ENCODE measurements around the gene GPC5. TPM values are rescaled to one million over a fixed set of nuclear protein-coding genes. Genes with fewer than 3 reads are reported as not detected.

The GPC5 gene
- total and polyA plus RNA-seq, 2 of the 13 experiments (the other 11 are each of a cell fraction or from before 2014, with no cell fraction given) = 0.02 to 0.07 TPM

- TF ChIP-seq SP4 (CRISPR knock-in tag; IDR thresholded peaks at IDR 0.05) (no peak), MIER2 (CRISPR knock-in tag; IDR thresholded peaks at IDR 0.05) (no peak), ZNF124 (CRISPR knock-in tag; IDR thresholded peaks at IDR 0.05) (no peak), CBFB (CRISPR knock-in tag; IDR thresholded peaks at IDR 0.05) (no peak), ZBTB34 (CRISPR knock-in tag; IDR thresholded peaks at IDR 0.05) (no peak)
Measured at GRCh38 chr13:92578358-92578757, 1179.9 kb downstream of the GPC5 start (continued).

GRCh38 chr13:92589955-92590354, 1191.5 kb downstream of the GPC5 start:
- Histone ChIP-seq H3K4me2 (ENCODE audit: low read depth, low read length) (no peak overlapping the region), H3K4me1 (ENCODE audit: insufficient read depth, low read length) (no peaks in the 10 kb centered on the region), H2AFZ (ENCODE audit: low read length) (no peak overlapping the region), H3K9ac (ENCODE audit: insufficient read depth, low read depth, low read length) (no peak overlapping the region), H3K9me3 (ENCODE audit: low read length) (no peaks in the 10 kb centered on the region), H3K27me3 (ENCODE audit: control insufficient read depth in 1 of 2, insufficient read depth in 2 of 2, low read length in 2 of 2) (no peaks in the 10 kb centered on the region), H4K20me1 (ENCODE audit: insufficient read depth, low read length) (no peaks in the 10 kb centered on the region), H3K79me2 (ENCODE audit: insufficient read depth, low read length) (no peaks in the 10 kb centered on the region), H3K4me3 (replicated peaks in 1 of 3; ENCODE audit: insufficient read depth in 1 of 3, low read depth in 2 of 3, low read length in 3 of 3) (no peak overlapping the region), H3K36me3 (replicated peaks in 1 of 2; ENCODE audit: control insufficient read depth in 1 of 2, insufficient read depth in 2 of 2, low read length in 2 of 2) (no peaks in the 10 kb centered on the region), H3K27ac (ENCODE audit: extremely low read length, insufficient read depth, low read length) (no peak overlapping the region)
- POLR2A ChIA-PET = no interaction called here
- intact Hi-C loops (cut with micrococcal nuclease; ENCODE audit: unreplicated experiment) (no loop called here), in situ Hi-C loops (cut with HindIII; ENCODE audit: extremely low pct_ligation_motif_present, low pct_unique_long_range_greater_than_20kb) (no loop called here)
- CTCF ChIA-PET (ENCODE audit: low intra/inter-chr PET ratio, low total read pairs) = no interaction called here
- ATAC-seq (no peak), DNase-seq (ENCODE audit: low spot score) (no peak), FAIRE-seq (no peak)
- WGBS (ENCODE audit: low lambda C conversion rate) = 4% methylated on average over 4 of the region's 4 CpGs
- no peak for TF ChIP-seq ZGPAT (CRISPR knock-in tag; IDR thresholded peaks at IDR 0.05)
- no TSS peak for BruUV-seq (replicated peaks)

Measured in HepG2 (cell line).